SK-N-MC (cell line): Measurements from ENCODE around the gene MKX.
A peak's percentile ranks its signal among the peaks of the same experiment; 100 is the strongest.

Source experiments
- DNase-seq: peaks from one replicate; pipeline ENCODE4 v3.0.0-alpha.2; 2011; ENCODE audit warnings: low read depth, low spot score
- H3K27ac ChIP-seq: fragments of 200-600 bp; sonication (generic); 2 replicates; pipeline ENCODE4 v1.5.1; 2016; ENCODE audit warnings: mixed run types
- H3K36me3 ChIP-seq: fragments of 200-600 bp; sonication (generic); 2 replicates; pipeline ENCODE4 v1.6.1; 2017; ENCODE audit warnings: antibody characterized with exemption, low read length, mixed read lengths; ENCODE audit not compliant: insufficient read depth
- H3K4me3 ChIP-seq: fragments of 200-600 bp; sonication (generic); 2 replicates; pipeline ENCODE4 v1.5.1; 2016
- H3K9ac ChIP-seq: fragments of 200-600 bp; sonication (generic); 2 replicates; pipeline ENCODE4 v1.8.0; 2017; ENCODE audit warnings: mixed run types, mixed read lengths; ENCODE audit not compliant: insufficient read length
- H3K9me3 ChIP-seq: fragments of 200-600 bp; sonication (generic); 2 replicates; pipeline ENCODE4 v1.6.1; 2017; ENCODE audit warnings: low read depth, mild to moderate bottlenecking, antibody characterized with exemption, low read length, moderate library complexity, mixed read lengths
- EZH2 ChIP-seq: fragments of 200-600 bp; sonication (generic); IDR thresholded peaks from one replicate; pipeline ENCODE4 v1.6.1; 2017; ENCODE audit warnings: antibody characterized with exemption
- FOXP2 ChIP-seq: optimal IDR thresholded peaks from 2 replicates; pipeline ENCODE3; 2011; ENCODE audit warnings: mild to moderate bottlenecking, moderate library complexity; ENCODE audit not compliant: insufficient read depth; ENCODE audit errors: extremely low read length, control extremely low read depth
- POLR2AphosphoS5 ChIP-seq: IDR thresholded peaks from 2 replicates; pipeline ENCODE4 v1.6.1; 2012; ENCODE audit warnings: mild to moderate bottlenecking, low read depth, low read length, borderline replicate concordance

The MKX gene

DNA sequence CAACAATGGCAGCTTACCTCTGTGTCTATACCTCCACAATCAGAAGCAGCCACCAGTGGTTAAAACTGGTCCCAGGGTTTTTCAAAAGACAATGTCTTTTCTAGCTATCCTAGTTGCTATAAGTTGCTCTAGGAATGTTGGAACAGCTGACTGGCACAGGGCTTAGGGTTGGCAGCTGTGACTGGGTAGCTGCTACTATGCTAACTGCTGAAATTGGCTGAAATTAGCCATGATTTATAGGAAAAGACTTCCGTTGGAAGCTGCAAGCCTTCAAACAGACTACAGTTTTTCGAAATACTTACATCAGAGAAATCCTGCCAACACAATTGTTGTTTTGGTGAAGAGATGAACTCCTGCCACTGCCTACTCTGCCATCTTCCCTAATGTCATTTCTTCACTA lies 102.3 kb downstream of the MKX start:
- no peak for TF ChIP-seq FOXP2
- TF ChIP-seq EZH2: no peak
- TF ChIP-seq POLR2AphosphoS5: no peak
- no peak for DNase-seq
- Histone ChIP-seq H3K27ac (no peak overlapping the region), H3K9me3 (no peaks in the 10 kb centered on the region; the same call in 1 of the 2 replicates), H3K36me3 (no peaks in the 10 kb centered on the region), H3K9ac (no peak overlapping the region), H3K4me3 (no peak overlapping the region)

DNA sequence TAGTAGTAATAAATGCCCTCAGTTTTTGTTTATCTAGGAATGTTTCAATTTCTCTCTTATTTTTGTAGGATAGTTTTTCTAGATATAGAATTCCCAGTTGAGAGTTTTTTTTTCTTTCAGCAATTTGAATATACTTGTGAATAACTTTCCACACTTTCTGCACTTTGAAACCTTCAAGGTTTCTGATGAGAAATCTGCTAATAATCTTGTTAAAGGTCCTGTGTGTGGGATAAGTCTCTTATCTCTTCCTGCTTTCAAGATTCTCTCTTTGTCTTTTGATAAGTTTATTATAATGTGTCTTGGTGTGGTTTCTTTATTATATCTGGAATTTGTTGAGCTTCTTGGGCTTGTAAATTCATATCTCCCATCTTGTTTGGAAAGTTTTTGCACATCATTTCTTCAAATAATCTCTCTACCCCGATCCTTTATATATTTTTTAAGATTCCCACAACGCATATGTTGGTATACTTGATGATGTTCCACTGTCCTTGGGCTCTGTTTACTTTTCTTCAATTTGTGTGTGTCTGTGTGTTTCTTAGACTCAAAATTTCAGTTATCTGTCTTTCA lies 103.5 kb downstream of the MKX start:
- no peaks in the 10 kb centered on the region; the same call in 1 of the 2 replicates for H3K9me3 ChIP-seq
- no peak overlapping the region for H3K9ac ChIP-seq
- H3K36me3 ChIP-seq: no peaks in the 10 kb centered on the region
- DNase-seq: no peak
- no peak overlapping the region for H3K27ac ChIP-seq
- H3K4me3 ChIP-seq: no peak overlapping the region
- TF ChIP-seq EZH2 (no peak), POLR2AphosphoS5 (no peak), FOXP2 (no peak)

GRCh38 chr10:27638071-27638750 lies 107.4 kb downstream of the MKX start:
- no peaks in the 10 kb centered on the region for H3K36me3 ChIP-seq
- peak overlapping the region; percentile 20 for H3K9ac ChIP-seq
- no peak for DNase-seq
- H3K9me3 ChIP-seq: no peaks in the 10 kb centered on the region; the same call in 1 of the 2 replicates
- no peak for TF ChIP-seq EZH2
- TF ChIP-seq FOXP2: no peak
- TF ChIP-seq POLR2AphosphoS5: no peak
- peak overlapping the region; percentile 43 for H3K4me3 ChIP-seq
- peak overlapping the region; percentile 94 for H3K27ac ChIP-seq

GRCh38 chr10:27637601-27638000 lies 108.0 kb downstream of the MKX start:
- peak; percentile 39 for DNase-seq
- no peaks in the 10 kb centered on the region; the same call in 1 of the 2 replicates for H3K9me3 ChIP-seq
- H3K27ac ChIP-seq: peak overlapping the region; percentile 94
- peak overlapping the region; percentile 20 for H3K9ac ChIP-seq
- no peaks in the 10 kb centered on the region for H3K36me3 ChIP-seq
- H3K4me3 ChIP-seq: peak overlapping the region; percentile 43
- TF ChIP-seq POLR2AphosphoS5 (peak; percentile 32; the same call in 1 of the 2 replicates), EZH2 (no peak)

- peak overlapping the region; percentile 94; the same call in 1 of the 2 replicates for H3K27ac ChIP-seq
- no peaks in the 10 kb centered on the region; the same call in 1 of the 2 replicates for H3K9me3 ChIP-seq
- no peaks in the 10 kb centered on the region for H3K36me3 ChIP-seq
- TF ChIP-seq EZH2 (no peak), POLR2AphosphoS5 (no peak)
- H3K9ac ChIP-seq: no peak overlapping the region
- no peak overlapping the region; the same call in 1 of the 2 replicates for H3K4me3 ChIP-seq
- no peak for DNase-seq
Measured at GRCh38 chr10:27636816-27637215, 108.8 kb downstream of the MKX start.

GRCh38 chr10:27635699-27636270 lies 109.8 kb downstream of the MKX start:
- Histone ChIP-seq H3K9ac (no peak overlapping the region), H3K4me3 (no peak overlapping the region), H3K27ac (no peak overlapping the region), H3K9me3 (no peaks in the 10 kb centered on the region), H3K36me3 (no peaks in the 10 kb centered on the region)
- TF ChIP-seq POLR2AphosphoS5: no peak
- TF ChIP-seq EZH2: no peak
- no peak for TF ChIP-seq FOXP2
- DNase-seq: no peak

- H3K4me3 ChIP-seq: no peak overlapping the region
- no peaks in the 10 kb centered on the region for H3K36me3 ChIP-seq
- no peak overlapping the region for H3K27ac ChIP-seq
- H3K9ac ChIP-seq: no peak overlapping the region
- no peak for TF ChIP-seq POLR2AphosphoS5
- no peak for DNase-seq
- no peaks in the 10 kb centered on the region for H3K9me3 ChIP-seq
Measured at GRCh38 chr10:27635290-27635689, 110.3 kb downstream of the MKX start.

GRCh38 chr10:27628621-27629020 lies 117.0 kb downstream of the MKX start:
- H3K9ac ChIP-seq: no peak overlapping the region
- no peak for DNase-seq
- no peak overlapping the region for H3K4me3 ChIP-seq
- H3K36me3 ChIP-seq: no peaks in the 10 kb centered on the region
- TF ChIP-seq EZH2 (no peak), POLR2AphosphoS5 (no peak), FOXP2 (no peak)
- no peaks in the 10 kb centered on the region for H3K9me3 ChIP-seq
- H3K27ac ChIP-seq: peak overlapping the region; percentile 89

DNA sequence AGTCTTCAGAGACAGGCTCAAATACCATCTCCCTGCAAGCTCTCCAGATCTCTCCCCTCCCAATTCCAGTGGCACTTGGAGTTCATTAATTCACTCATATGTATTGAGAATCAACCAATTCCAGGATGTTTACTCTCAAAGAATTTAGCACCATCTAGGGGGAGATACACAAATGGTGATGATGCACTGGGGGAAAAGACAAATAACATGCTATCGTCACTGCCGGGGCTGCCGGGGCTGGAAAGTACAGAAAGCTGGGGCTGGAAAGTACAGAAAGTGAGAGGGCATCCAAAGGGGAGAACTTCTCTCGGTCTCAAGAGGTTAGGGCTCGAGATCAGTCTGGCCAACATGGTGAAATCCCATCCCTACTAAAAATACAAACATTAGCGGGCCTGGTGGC lies 118.7 kb downstream of the MKX start:
- Histone ChIP-seq H3K9ac (no peak overlapping the region), H3K9me3 (no peaks in the 10 kb centered on the region), H3K4me3 (no peak overlapping the region), H3K36me3 (no peaks in the 10 kb centered on the region), H3K27ac (no peak overlapping the region)
- TF ChIP-seq POLR2AphosphoS5 (no peak), FOXP2 (no peak), EZH2 (no peak)
- DNase-seq: no peak
